ENCODE data around the gene LNX1. TPM values are rescaled to one million over a fixed set of nuclear protein-coding genes. Genes with fewer than 3 reads are reported as not detected.

Gene LNX1
- total and polyA plus RNA-seq, 2 of the 8 experiments (the other 6 are each of a cell fraction or from before 2014, with no cell fraction given): 2.7 to 3.8 TPM

GRCh38 chr4:53477636-53478035, 113.7 kb downstream of the LNX1 start (continued):
- TF ChIP-seq POU5F1 (IDR thresholded peaks at IDR 0.05; ENCODE audit: low read depth, low read length): no peak

Data from H1 (cell line).